ENCODE results near the gene CMTM6. TPM values are rescaled to one million over a fixed set of nuclear protein-coding genes. Genes with fewer than 3 reads are reported as not detected.

The CMTM6 gene
- polyA plus RNA-seq, 1 experiment, result 22.8 TPM

DNA sequence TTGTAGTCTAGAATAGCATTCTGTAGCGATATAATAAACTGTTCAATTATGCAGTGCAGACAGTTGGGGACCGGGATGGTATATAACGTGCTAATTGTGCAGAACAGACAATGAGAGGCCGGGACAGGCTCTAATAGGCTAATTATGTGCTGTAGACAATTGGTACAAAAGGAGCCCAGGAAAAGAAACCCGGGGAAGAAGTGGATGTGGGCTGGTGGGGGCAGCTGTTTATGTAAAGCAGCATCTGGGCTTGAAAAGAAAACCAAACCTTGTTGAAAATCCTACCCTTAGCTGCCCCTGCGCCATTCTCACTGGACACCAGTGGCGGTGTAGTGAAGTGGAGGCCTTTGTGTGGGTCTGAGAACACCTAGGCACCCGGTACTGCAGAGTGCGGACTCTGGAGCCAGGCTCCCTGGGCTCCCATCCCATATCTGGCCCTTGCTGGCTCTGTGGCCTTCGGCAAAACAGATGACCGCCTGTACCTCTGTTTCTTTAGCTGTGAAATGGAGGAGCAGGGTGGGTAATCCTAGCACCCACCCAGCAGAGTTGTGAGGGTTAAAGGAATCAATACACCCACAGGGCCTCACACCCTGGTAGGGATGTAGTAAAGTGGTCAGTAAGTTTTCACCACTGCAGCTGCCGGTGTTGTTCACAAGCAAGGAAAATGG, 51.5 kb downstream of the CMTM6 start:
- ChIA-PET POLR2A (no interaction called here), CTCF (interaction anchor here (0.7 to 2.5 kb wide), 2 partner anchors 17 to 22 kb away, joined by 4 to 12 read pairs; no protein-coding TSS in a partner anchor)
- DNase-seq (ENCODE audit: low read depth), result no peak
- H3K4me3 ChIP-seq (ENCODE audit: low read depth, low read length), result no peak overlapping the region
- TF ChIP-seq, protein P1, sequence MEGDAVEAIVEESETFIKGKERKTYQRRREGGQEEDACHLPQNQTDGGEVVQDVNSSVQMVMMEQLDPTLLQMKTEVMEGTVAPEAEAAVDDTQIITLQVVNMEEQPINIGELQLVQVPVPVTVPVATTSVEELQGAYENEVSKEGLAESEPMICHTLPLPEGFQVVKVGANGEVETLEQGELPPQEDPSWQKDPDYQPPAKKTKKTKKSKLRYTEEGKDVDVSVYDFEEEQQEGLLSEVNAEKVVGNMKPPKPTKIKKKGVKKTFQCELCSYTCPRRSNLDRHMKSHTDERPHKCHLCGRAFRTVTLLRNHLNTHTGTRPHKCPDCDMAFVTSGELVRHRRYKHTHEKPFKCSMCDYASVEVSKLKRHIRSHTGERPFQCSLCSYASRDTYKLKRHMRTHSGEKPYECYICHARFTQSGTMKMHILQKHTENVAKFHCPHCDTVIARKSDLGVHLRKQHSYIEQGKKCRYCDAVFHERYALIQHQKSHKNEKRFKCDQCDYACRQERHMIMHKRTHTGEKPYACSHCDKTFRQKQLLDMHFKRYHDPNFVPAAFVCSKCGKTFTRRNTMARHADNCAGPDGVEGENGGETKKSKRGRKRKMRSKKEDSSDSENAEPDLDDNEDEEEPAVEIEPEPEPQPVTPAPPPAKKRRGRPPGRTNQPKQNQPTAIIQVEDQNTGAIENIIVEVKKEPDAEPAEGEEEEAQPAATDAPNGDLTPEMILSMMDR (IDR thresholded peaks at IDR 0.05; ENCODE audit: insufficient read depth, low read depth, low read length), result no peak
- H3K27me3 ChIP-seq (ENCODE audit: control insufficient read depth, insufficient read depth, low read length), result no peaks in the 10 kb centered on the region
- H3K36me3 ChIP-seq (ENCODE audit: control insufficient read depth, insufficient read depth, low read length), result no peaks in the 10 kb centered on the region; the same call in 1 of the 2 replicates

DNA sequence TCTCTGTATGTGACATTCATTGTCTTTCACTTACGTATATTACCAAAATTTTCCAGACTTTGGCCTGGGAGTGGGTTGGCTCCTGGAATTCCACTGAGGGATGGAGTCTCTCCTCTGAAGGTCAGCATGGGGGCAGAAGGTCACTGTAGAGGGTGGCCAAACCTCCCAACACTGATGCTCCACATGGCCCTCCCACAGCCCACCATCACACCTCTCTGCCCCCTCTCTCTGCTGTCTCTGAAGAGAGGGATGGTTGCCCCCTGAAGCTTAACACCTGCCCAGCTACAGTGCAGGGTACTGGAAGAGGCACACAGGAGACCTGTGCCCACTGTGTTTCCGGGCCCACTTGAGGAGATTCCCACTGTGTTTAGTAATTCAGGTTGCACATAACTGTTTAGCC, 52.2 kb downstream of the CMTM6 start:
- CTCF ChIA-PET, result interaction anchor here (2.5 kb wide), 1 partner anchor 18 kb away, joined by 12 read pairs; no protein-coding TSS in a partner anchor
- H3K27me3 ChIP-seq (ENCODE audit: control insufficient read depth, insufficient read depth, low read length), result no peaks in the 10 kb centered on the region
- POLR2A ChIA-PET, result no interaction called here
- H3K4me3 ChIP-seq (ENCODE audit: low read depth, low read length), result no peak overlapping the region
- no peak for DNase-seq (ENCODE audit: low read depth)
- H3K36me3 ChIP-seq (ENCODE audit: control insufficient read depth, insufficient read depth, low read length), result no peaks in the 10 kb centered on the region; the same call in 1 of the 2 replicates
- TF ChIP-seq, protein P1 (IDR thresholded peaks at IDR 0.05; ENCODE audit: insufficient read depth, low read depth, low read length), result no peak

DNA sequence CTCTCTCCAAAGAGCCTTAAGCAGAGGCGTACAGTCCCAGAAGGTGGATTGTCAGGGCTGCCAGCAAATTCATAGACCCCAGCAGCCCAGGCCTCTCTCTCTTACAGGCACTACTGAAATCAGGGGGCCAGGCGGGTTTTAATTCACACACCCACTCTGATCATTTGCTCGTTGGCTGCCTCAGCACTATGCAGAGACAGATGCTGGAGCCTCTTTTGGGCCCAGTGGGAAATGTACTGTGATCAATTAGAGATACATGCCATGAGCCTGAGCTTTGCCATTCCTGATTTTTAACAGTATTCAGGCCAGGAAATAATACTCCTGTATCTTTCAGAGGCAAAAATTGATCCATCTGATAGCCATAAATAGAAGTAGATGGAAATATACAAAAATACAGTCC, 53.0 kb downstream of the CMTM6 start:
- Histone ChIP-seq H3K36me3 (ENCODE audit: control insufficient read depth, insufficient read depth, low read length) (no peaks in the 10 kb centered on the region; the same call in 1 of the 2 replicates), H3K4me3 (ENCODE audit: low read depth, low read length) (no peak overlapping the region), H3K27me3 (ENCODE audit: control insufficient read depth, insufficient read depth, low read length) (no peaks in the 10 kb centered on the region)
- ChIA-PET CTCF (interaction anchor here (2.5 kb wide), 1 partner anchor 18 kb away, joined by 12 read pairs; no protein-coding TSS in a partner anchor), POLR2A (no interaction called here)
- TF ChIP-seq, protein P1 (IDR thresholded peaks at IDR 0.05; ENCODE audit: insufficient read depth, low read depth, low read length), result no peak
- no peak for DNase-seq (ENCODE audit: low read depth)

GRCh38 chr3:32448686-32449474, 53.8 kb downstream of the CMTM6 start:
- no peaks in the 10 kb centered on the region; the same call in 1 of the 2 replicates for H3K36me3 ChIP-seq (ENCODE audit: control insufficient read depth, insufficient read depth, low read length)
- no peak overlapping the region for H3K4me3 ChIP-seq (ENCODE audit: low read depth, low read length)
- POLR2A ChIA-PET, result no interaction called here
- TF ChIP-seq, protein P1 (IDR thresholded peaks at IDR 0.05; ENCODE audit: insufficient read depth, low read depth, low read length), result no peak
- DNase-seq (ENCODE audit: low read depth), result no peak
- CTCF ChIA-PET, result interaction anchor here (1.2 kb wide), 1 partner anchor 19 kb away, joined by 9 read pairs; no protein-coding TSS in a partner anchor
- H3K27me3 ChIP-seq (ENCODE audit: control insufficient read depth, insufficient read depth, low read length), result no peaks in the 10 kb centered on the region

DNA sequence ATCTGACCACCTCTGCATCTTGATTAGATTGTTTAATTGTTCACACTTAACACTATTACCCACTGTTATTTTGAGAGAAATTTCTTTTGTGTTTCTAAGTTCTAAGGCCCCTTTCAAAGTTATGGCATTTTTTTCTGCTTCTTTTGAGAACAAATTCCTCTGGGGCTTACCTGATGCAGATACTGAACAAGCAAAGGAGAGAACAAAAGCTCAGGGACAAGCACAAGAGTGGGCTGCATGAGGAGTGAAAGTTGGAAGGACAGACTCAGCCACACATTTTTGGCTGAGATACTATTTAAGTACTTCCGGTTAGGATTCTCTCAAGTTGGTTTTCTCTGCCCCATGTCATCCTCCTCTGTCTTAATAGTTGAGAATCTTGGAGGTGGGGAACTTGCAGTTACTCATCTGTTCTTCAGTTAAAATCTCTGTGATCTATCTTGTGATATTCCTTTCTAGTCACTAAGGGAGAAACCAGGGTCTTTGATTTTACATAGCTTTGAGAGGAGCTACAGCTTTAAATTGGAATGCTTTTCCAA, 54.7 kb downstream of the CMTM6 start:
- Histone ChIP-seq H3K36me3 (ENCODE audit: control insufficient read depth, insufficient read depth, low read length) (no peaks in the 10 kb centered on the region; the same call in 1 of the 2 replicates), H3K4me3 (ENCODE audit: low read depth, low read length) (no peak overlapping the region), H3K27me3 (ENCODE audit: control insufficient read depth, insufficient read depth, low read length) (no peaks in the 10 kb centered on the region)
- CTCF ChIA-PET, result interaction anchor here (1.2 kb wide), 1 partner anchor 20 kb away, joined by 9 read pairs; no protein-coding TSS in a partner anchor
- DNase-seq (ENCODE audit: low read depth), result no peak
- POLR2A ChIA-PET, result no interaction called here
- TF ChIP-seq, protein P1 (IDR thresholded peaks at IDR 0.05; ENCODE audit: insufficient read depth, low read depth, low read length), result no peak
